Kidney tubule cell (primary cell): ENCODE measurements around the gene PLCZ1.
"Not testable (repeated sequence)": the region's sequence is repeated elsewhere in the genome, so short reads cannot be mapped to it uniquely, and the experiment has no call there.

Source experiments
- DNase-seq: peaks from one replicate; pipeline ENCODE4 v3.0.0-alpha.2; 2018; ENCODE audit warnings: low spot score

Gene PLCZ1

DNA sequence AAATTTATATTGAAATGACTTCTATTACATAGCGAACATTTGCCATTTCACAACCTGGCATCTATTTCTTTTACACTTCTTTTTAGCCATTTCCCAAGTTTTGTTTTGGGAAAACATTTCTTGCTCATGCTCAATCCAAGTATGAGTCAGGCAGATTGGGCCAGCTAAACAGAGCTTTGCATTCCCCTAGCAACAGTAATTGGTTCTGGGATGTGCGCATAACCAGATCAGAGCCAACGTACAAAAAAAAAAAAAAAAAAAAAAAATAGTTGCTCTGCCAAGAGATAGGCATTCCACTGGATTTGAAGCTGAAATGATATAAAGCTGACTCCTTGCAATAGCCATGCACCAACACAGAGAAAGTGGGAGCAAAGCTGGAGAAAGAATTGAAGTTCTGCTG is 37.5 kb downstream of the PLCZ1 start:
- peak; percentile 81 for DNase-seq

DNA sequence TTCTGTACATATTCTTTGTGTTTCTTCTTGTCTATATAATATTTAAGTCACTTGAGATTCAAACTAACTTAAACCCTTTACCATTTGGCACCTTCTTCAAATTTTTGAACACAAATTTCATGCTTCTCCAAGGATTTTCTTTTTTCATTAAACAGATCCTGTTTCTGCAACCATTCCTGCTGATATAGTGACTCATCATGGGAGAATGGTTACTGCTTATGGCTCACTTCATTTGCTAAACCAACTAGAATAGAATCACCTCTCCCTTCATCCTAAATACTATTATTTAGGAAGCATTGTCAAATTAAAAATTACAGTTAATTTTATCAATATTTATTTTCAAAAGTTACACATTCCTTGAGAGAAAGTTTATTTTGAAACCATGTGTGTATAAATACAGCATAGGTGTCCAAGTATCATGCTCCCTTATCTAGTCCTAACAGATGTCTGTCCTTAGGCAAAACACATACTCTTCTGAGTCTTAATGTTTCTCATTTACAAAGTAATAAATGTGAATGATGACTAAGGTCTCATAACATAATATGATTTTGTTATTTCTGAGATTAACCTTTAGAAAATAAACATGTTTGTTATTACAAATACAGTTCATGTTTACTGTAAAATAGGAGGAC is 40.7 kb downstream of the PLCZ1 start:
- peak; percentile 56 for DNase-seq

DNA sequence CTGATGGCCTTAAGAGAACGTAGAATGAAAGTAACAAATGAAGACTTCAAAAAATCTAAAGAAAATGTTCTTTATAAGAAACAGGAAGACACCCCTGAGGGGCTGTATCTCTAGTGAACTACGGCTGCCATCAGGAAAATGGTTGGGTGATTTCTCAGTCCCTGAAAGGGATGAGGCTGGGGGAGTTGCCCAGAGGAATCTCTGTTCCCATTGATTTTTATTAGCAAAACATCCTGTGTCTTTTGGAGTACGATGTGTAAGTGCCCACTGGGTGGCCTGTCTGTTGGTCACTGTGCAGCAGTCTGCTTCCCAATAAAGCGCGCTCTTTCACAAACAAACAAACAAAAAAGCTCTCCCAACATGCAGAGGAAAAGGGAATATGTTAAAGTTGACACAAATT is 43.8 kb downstream of the PLCZ1 start:
- not testable (repeated sequence) for DNase-seq

DNA sequence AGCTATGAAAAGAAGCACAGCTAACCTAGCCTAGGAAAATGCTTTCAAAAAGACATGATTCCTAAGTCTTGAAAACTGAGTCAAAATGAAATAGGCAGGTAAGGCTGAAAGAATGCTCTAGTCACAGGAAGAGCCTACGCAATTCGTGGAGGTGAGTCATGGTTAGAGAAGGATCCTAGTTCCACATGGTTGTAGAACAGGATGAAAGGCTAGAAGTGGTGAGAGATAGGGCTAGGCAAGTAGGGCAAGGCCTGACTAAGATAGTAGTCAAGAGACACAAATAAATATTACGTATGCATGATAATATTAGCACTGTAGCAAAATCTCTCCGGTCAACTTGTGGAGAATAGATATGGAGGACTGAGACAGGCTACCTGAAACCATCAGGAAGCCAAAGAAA is 47.2 kb downstream of the PLCZ1 start:
- DNase-seq, result peak; percentile 98

DNA sequence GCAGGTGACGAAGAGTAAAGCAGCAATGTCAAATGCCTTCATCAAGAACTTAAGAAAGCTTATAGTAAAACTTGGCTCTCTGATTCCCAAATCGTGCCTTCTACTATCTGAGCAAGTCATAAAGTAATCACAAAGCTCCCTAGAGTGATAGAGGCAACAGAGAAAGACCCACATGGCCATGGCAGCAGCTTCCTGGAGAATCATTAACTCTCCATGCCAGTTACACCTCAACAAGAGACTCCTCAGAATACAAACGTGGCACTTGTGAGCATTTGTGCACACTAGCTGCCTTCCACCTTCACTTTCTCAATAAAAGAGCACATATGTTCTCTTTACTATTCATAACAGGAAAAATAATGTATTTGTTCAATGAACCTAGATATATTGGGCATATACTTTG is 48.0 kb downstream of the PLCZ1 start:
- DNase-seq, result peak; percentile 60

DNA sequence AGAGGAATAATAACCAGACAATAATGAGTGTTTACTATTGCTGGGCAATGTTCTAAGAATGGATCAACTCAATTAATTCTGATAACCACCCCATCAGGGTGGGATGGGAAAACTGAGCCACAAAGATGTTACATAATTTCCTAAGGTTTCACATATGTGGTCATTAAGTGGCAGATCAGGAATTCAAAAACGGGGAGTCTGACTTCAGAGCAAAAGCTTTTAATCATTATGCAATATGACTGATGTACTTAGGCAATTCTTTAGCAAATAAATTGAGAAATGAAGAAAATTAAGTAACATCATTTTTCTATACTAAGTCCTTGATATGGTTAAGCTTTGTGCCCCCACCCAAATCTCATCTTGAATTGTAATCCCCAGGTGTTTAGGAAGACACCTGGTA is 53.4 kb downstream of the PLCZ1 start:
- DNase-seq, result no peak

DNA sequence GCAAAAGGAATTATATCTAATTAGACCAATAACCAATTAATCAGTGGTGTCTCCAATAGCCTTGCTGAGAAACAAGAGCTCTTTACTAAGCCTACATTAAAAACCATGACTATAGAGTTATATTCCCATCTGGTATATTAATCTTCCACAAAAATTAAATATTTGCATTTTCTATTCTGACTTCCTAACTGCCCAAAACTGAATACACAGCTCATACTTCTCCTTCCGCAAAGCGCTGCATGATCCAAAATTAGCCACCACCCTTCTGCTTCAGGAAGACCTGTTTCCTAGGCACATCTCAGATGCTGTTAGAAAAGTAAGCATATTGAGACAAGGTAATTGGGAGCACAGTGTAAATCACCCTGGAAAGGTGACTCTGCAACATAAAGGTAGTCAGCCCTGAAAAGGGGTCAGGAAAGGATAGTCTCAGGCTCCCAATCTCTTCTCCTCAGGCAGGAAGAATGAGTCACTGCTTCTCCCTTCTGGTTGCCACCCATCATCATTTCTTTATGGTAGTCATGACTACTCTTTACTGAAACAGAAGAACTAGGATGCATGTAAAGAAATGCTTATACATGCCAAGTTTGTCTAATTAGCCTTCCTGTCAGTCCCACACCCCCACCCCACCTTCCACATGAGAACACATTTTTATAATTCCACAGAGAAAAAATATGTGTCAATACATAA is 54.3 kb downstream of the PLCZ1 start:
- peak; percentile 80 for DNase-seq

DNA sequence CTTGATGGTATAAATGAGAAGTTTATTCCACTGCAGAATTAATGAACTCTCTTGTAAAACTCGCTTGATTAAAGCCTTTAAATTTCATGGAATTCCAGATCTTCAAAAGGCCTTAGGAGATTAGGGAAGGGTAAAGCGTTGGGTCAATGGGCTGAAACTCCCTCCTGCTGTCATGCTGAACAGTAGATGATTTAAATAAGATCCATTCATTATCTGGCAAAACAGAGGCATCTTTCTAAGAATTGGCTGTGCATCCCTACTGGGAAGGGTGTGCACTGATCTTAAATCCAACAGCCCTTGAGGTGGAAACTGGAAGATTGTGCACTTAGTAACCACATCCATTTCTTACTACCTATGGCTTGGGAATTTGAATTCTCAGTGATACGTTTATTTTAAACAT is 56.0 kb downstream of the PLCZ1 start:
- DNase-seq, result no peak

DNA sequence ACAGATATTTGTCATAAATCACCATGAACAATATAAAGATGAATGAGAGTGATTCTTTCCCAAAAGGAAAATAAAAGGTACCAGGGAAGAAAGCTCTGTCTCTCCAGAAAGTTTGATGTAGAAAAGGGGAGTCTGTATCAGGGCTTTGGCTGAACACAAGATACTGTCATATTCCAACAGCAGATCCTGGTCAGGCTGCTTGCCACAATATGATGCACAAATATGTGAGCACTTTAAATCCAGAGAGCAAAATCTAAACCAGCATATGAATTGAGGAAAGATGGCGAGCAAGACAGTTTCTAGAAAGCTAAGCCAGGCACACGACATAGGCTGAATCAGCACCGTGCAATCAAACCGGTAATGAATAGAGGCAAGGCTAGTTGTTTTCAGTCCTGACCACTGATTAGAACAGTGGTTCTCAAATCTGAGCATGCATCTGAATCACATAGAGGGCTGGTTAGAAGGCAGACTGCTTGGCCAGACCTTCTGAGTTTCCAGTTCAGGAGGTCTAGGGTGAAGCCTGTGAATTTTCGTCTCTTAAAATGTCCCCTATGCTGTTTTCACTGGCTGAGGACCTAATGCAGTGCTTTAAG is 60.7 kb downstream of the PLCZ1 start:
- no peak for DNase-seq

DNA sequence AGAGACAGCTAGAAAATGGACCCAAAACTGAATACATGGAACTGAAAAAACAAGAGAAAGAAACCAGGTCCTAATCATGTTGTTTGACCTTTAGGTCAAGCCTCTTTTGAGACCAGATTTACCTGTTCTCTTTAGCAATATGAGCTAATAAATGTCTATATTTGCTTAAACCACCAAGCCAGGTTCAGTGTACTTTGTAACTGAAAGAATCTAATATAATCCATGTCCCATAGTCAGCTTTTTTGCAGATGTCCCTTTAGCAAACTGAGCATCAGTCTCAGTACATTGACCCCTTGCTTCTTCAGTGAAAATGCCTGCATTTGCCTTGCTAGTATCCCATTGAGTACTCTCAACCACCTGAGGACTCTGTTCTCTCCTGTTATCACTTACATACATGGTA is 61.7 kb downstream of the PLCZ1 start:
- DNase-seq, result no peak

DNA sequence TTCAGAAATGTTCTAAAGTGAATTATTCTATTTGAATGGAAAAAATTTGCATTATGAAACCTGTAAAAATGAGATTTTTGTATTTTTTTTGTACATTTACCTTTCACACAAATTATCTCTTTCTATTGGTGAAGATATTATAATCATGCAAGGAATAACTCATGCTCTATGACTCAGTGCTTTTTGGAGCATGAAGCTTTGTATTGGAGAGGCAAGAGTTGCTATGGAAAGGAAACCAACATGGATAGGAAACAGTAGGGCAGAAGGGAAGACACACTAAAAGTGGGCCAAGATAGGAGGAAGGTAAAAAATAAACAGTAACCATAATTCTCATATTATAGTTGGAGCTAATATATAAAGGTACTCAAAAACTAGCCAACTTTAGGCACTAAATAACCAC is 79.0 kb downstream of the PLCZ1 start:
- peak; percentile 84 for DNase-seq

DNA sequence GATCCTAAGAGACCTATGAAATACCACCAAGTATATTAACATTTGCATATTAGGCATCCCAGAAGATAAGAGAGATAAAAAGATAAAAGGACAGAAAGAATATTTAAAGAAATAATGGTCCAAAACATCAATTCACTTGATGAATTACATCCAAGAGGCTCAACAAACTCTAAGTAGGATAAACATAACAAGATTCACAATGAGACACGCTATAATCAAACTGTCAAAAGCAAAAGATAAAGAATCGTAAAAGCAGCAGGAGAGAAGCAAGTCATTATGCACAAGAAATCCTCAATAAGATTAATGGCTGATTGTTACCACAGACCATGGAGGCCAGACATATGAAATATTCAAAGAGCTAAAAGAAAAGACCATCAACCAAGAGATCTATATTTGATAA is 79.6 kb downstream of the PLCZ1 start:
- no peak for DNase-seq

DNA sequence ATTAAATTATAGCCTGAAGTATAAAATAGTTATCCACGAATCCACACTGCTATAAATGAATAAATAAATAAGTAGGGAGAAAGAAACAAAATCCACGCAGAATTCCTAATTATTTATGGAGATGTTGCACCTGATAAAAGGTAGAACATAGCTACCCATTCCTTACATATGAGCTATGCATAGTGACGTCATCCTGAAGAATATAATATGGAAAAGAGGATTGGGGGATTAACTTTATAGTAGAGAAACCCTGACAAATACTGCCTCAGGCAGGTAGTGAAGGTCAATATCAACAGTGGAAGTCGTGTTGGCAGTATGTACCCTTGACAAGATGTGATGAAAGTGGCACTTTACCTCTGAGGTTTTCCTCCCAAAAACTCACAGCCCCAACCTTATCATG is 82.5 kb downstream of the PLCZ1 start:
- no peak for DNase-seq

DNA sequence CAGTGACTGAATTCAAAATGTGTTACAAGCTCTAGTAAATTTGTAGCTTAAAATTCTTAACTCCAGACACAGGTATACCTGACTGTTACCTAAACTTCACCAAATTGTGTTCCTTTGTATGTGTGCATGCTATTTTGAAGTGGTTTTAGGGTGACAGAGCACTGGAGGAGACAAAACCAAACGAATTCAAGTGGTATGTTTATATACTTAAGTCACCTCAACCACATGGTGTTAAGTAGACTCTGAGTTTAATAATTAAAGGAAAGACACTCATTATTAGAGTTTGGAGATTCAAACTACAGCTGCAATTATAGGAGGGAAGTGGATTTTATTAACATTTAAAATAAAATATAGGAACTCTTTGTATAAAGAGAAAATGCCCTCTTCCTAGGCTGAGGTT is 84.3 kb downstream of the PLCZ1 start:
- DNase-seq, result peak; percentile 51

DNA sequence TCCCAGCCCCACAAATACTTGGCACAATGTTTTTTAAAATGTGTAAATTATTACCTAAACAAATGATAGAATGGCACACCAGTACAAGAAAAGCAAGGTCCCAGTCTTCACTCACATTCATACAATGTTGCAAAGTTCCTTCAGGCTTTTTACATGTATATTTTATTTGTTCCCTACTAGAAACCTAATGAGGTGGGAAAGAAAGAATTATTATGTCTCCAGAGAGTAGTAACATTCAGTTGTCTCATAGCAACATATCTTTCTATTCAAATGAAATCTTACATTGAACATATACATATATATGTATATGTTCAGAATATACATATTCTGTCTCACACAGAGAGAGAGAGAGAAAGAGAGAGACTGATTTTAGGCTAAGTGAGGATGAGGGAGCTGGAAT is 85.2 kb downstream of the PLCZ1 start:
- no peak for DNase-seq

DNA sequence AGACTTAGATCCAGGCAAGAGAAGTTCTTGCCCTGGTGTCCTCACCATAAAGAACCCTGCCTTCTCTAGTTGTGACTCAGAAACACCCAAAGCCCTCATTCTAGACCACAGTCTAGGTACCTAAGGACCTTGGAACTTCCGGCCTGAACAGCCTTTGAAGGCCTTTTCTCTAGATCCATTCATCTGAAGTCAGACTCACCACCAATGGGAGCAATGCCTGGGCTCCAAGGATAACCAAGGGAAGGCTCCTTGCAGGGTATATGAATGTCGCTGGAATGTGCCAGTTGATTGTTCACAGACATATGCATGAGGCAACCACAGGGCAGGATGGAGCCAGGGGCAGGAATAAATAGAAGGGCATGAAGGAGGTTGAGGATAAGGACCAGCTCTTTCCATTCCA is 86.3 kb downstream of the PLCZ1 start:
- DNase-seq, result peak; percentile 10

DNA sequence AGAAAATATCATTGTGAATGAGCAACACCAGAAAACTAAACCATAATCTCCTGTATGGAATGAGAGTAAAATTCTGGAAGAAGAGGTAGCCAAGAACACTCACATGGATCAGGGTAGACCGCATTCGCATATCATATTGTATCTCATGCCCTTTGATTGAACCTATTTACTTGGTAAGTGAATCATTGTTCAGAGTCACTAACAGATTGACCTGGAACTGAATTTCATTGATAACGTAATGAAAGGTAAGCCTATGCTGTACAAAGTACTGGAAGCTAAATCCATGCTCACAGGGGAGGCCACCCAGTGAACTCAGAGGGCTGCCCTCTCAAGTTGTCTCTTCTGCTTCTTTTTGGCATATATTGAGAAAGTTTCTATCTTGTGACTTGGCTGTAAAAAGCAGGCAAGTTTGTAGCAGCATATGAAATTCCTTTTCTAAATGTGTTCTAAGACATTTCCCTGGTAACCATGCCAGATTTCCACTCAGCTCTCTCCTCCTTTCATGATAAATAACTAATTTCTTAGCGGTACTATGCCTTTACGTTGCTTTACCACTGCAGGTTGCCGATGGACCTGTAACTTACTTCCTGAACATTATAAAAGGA is 91.4 kb downstream of the PLCZ1 start:
- DNase-seq, result no peak

DNA sequence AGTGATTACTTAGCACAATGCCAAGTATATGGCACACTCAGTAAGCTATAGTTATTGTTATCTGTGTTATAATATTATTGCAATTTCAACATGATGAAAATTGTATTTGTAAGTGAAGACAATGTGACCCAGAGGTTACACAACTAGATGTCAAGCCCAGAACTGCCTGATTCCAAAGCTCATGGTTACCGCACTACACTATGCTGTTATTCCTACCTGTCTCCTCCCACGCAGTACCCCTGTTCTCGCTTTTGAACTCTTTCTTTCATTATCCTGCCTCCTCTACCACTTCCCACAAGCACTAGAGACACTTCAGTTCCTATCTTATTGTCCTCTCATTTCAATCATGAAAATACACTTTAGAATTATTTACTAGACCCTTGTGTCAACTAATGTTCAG is 93.2 kb downstream of the PLCZ1 start:
- no peak for DNase-seq

DNA sequence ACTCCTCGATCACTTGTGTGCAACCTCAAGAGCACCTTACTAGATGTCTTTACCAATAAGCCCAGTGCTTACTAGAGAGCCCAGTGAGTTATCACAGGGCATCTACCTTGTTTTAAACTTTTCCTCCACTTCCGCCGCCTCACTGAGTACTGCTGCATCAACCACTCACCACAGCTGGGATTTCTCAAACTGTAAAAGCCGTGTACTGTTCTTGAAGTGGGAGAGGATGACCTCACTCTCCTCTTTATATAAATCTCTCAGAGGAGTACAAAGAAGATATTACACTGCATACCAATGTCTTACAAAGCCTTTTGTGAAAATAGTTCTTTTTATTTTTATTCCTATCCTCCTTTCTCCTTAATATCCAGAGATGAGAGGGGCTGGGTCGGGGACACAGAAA is 94.1 kb downstream of the PLCZ1 start:
- DNase-seq, result no peak

DNA sequence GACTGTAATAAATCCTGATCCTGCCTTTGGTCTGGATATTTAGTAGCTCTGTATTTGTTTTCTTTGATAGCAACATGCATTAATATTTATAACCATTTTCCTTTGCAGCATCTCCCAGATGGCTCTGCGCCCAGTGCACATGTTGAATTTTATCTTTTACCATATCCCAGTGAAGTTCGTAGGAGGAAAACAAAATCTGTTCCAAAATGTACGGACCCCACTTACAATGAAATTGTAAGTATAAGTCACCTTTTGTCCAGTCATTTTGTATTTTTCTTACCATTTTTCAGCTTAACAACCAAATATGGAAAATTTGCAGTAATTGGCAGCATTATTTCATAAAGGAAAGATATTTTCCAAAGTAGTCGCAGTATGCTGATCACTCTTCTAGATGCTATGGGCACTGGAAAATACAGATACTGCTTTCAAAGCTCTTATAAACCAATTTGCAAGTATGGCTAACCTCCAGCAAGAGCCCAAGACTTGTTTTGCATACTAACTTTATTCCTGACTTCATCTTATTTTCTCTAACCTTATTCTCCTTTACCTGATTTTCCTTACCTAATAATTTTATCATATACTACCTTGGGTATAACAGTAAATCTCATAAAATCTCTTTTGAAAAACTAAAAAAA is 97.4 kb downstream of the PLCZ1 start:
- DNase-seq, result no peak

DNA sequence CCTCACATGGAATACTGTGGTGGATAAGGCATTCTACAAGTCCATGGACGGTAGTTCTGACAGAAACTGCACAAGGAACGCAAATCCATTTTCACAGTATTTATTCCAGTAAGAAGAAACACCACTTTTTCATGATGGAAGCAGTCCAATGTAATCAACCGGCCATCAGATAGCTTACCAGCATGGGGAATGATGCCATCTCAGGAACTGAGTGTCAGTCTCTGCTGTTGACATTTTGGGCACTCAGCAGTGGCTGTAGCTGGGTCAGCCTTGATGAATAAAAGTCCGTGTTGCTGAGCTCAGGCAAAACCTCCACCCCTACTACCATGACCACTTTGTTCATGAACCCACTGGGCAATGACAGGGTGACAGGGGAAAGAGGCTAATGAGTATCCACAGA is 103.4 kb downstream of the PLCZ1 start:
- no peak for DNase-seq
